Raji (cell line): ENCODE measurements around the gene ZNG1A.
"Not testable (repeated sequence)": the region's sequence is repeated elsewhere in the genome, so short reads cannot be mapped to it uniquely, and the experiment has no call there.

Experiments used
- POLR2A ChIP-seq: IDR thresholded peaks from 2 replicates; pipeline ENCODE4 v1.6.1; 2011; ENCODE audit warnings: low read depth, low read length, control low read depth; ENCODE audit not compliant: insufficient read depth

ZNG1A gene

DNA sequence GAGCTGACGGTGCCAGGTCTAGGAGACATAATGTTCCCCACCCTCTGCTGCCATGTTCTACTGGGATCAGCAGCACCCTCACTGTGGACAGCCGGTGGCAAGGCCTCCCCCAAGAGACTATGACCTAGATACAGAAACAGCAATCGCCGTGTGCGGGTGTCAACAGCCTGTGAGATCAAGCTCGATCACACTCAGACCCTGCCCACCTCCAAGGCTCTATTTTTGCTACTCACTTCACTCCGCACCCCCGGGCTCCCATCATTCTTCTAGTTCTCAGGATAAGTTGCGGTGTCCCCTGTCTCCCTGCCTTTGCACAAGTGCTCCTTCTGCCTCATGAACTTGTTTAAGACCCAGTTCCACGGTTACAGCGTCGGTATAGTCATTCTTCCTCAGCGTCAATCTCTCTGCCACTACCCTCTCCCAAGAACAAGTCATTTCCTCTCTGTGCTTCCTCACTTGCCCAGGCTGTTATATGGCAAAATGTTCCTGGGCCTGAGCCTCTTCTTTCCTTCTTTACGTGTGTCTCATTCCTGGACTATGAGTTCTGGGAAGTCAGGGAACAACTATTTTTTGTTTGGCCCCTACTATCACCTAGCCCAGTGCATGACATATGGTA, 30.4 kb upstream of the ZNG1A start:
- TF ChIP-seq POLR2A, result no peak

DNA sequence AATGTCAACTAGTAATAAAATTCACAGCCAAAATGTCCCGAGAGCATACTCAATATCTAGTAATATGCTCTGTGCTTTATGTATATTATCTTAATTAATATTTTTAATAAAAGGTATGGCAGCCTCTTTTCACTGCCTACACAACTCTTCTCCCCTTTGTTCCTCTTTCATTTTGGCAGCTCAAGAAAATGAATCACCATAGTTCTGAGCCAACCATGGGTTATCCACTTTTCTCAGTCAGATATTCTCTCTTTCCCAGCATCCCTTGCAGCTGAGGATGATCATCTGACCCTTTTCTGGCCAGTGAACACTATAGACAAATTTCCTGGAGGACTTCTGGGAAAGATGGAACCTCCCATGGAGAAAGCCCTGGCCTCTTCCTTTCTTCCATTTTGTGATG, 27.6 kb upstream of the ZNG1A start:
- no peak for TF ChIP-seq POLR2A

DNA sequence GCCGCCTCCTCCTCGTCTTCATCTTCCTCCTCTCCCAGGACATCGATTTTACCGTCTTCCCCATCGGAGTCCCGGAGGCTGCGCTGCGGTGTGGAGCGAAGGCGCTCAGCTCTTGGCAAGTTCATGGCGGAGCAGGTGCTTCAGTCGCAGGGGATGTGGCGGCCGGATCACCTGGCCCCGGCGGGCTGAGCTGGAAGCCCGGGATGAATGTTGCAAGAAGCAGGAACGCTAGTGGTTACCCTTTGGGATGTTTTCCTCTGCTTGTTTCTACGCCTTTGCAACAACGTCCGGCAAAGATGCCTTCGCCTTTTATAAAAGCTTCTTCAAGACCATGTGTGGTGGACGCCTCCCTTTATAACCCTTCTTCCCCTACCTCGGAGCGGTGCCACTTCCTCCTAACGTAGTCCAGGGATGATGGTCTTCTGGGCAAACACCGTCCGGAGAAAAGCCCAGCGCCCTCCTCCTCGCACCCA, 60.8 kb downstream of the ZNG1A start, which contains the start of gene FOXD4:
Gene FOXD4 (minus strand): TSS at position 423 of the 473 bp plus-strand sequence. CDS start 298 bp downstream, at position 125.
- TF ChIP-seq POLR2A, result not testable (repeated sequence)
